GM18519 (cell line): ENCODE measurements around the gene NPPC.
"Not testable (repeated sequence)": the region's sequence is repeated elsewhere in the genome, so short reads cannot be mapped to it uniquely, and the experiment has no call there.

Experiments used
- ATAC-seq: cut with Tn5 transposase; IDR thresholded peaks from one replicate; pipeline ENCODE4 v1.9.1; 2021; ENCODE audit warnings: mild to moderate bottlenecking, moderate library complexity; ENCODE audit not compliant: unreplicated experiment, low FRiP score

Gene NPPC

GRCh38 chr2:231891514-231891905 is 34.7 kb downstream of the NPPC start:
- no peak for ATAC-seq

GRCh38 chr2:231890896-231891513 is 35.2 kb downstream of the NPPC start:
- no peak for ATAC-seq

GRCh38 chr2:231887756-231888155 is 38.4 kb downstream of the NPPC start:
- no peak for ATAC-seq

GRCh38 chr2:231886071-231886681 is 40.0 kb downstream of the NPPC start:
- ATAC-seq: no peak

- ATAC-seq: no peak
Observed at GRCh38 chr2:231884438-231885140, 41.6 kb downstream of the NPPC start.

GRCh38 chr2:231883468-231883881 is 42.7 kb downstream of the NPPC start:
- no peak for ATAC-seq

- no peak for ATAC-seq
Observed at GRCh38 chr2:231882646-231883045, 43.5 kb downstream of the NPPC start.

- not testable (repeated sequence) for ATAC-seq
Observed at GRCh38 chr2:231880371-231880770, 45.8 kb downstream of the NPPC start.

- ATAC-seq: no peak
Observed at GRCh38 chr2:231879216-231879615, 47.0 kb downstream of the NPPC start.

- no peak for ATAC-seq
Observed at GRCh38 chr2:231877533-231878456, 48.4 kb downstream of the NPPC start.

- no peak for ATAC-seq
Observed at GRCh38 chr2:231874944-231875343, 51.3 kb downstream of the NPPC start.
